Stimulated activated CD8-positive, alpha-beta memory T cell treated with anti-CD3 and anti-CD28 coated beads, Interleukin-4, amount 100 ng/mL, for 24 hours (primary cell): ENCODE results near the gene GRIK1.

Experiments
- DNase-seq: peaks from one replicate; pipeline ENCODE4 v3.0.0-alpha.2; 2020; ENCODE audit warnings: low read depth

Gene GRIK1

GRCh38 chr21:29671728-29672127 lies 268.1 kb downstream of the GRIK1 start:
- no peak for DNase-seq

DNA sequence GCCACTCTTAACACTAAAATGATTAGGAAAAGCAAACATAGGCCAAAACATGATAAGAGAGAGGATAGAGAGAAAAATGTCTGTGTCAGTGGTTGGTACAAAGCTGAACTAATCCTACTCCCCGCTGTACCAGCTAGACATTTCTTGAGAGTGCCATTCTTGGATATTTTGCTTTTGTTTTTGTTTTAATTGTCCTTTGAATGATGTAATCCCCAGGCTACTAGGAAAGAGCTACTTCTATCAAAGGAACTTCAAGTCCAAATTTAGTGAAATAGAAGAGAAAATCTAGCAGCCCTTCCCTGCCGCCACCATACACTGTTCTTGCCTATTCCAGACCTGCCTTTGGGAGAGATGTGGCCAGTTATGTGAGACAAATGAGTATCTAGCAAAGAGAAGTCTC lies 269.6 kb downstream of the GRIK1 start:
- DNase-seq: no peak

DNA sequence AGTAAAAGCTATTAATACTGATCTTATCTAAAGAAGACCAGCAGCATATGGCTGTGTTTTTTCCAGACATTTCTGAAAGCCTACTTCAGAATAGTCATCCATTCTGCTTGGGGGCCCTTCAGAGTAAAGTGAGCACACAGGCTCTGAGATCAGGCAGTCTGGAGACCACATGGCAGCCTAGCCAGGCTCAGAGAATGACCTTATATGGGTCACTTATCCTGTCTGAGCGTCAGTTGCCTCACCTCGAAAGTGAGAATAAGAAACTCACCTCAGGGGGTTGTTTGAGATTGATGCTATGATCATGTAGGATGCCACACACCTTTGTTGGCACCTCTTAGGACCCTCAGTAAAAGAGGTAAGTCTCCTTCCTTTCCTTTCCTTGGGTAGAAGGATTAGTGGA lies 270.4 kb downstream of the GRIK1 start:
- no peak for DNase-seq

DNA sequence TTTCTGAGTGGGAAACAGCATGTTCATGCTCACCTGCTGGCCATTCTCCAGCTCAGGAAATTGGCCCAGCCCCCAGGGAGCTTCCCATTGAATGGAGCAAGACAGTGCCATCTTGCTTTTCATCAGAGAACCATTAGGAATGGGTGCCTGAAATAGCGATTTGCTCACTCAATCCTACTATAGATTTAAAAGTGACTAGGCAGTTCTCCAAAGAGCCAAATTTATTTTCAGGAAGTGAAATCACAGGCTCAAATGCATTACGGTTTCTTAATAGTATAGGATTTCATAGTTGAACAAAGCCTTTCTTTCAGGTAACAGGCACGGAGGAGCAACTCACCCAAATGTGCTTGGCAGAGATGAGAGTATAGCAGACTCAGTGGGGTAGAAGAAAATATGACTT lies 272.1 kb downstream of the GRIK1 start:
- no peak for DNase-seq

DNA sequence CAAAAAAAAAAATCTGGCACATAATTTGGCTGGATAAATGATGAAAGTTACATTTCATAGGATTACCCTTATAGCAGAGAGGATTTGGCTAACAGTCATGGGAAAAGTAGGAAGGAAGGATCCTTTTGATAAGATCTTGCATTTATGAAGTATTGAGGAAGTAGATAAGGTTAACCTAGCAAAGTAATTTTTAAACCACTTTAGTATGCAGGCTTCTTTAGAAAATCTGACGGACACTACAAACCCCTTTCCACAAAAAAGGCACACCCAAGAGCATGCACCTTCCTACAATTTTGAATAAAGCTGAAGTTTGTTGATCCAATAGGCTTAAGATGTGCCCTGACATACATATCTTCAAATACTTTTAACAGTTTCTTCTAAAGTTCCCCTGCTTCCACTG lies 275.2 kb downstream of the GRIK1 start:
- no peak for DNase-seq

DNA sequence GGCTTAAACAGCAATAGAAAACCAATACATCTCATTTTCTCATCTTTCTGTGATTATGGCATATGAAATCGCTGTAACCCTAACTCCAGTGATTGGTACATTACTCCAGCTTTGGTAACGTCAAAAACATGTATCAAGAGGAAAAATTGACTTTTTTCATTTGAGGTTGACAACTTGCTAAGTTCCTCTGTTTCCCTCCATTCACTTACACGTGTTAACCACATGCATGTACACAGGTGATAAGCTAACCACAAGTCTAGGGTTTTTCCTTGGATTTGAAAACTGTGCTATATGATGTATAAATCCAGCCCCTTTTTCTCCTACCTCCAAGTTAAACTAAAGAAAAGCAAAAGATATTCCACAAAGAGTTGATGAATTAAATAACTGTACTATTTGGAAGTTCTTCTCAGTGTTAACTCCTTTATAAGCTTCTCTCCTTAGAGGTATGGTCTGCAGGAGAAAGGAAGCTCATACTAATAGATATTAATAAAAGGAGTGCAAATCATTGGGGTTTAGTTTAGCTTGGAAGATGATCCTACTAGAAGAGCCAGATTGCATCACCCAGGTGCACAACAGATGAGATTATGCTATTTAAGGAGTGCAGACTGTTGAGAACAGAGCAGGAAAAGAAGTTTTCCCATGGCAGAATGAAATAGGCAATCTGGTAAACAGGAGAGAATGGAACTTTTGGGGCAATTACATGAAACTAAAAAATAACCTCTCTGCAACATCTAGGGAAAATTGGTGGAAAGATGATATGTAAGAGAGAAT lies 277.9 kb downstream of the GRIK1 start:
- no peak for DNase-seq

GRCh38 chr21:29660047-29660720 lies 279.6 kb downstream of the GRIK1 start:
- no peak for DNase-seq

- no peak for DNase-seq
These were observed 280.9 kb downstream of the GRIK1 start for GRCh38 chr21:29658934-29659203.

- no peak for DNase-seq
These were observed 281.4 kb downstream of the GRIK1 start for GRCh38 chr21:29658177-29658933.

DNA sequence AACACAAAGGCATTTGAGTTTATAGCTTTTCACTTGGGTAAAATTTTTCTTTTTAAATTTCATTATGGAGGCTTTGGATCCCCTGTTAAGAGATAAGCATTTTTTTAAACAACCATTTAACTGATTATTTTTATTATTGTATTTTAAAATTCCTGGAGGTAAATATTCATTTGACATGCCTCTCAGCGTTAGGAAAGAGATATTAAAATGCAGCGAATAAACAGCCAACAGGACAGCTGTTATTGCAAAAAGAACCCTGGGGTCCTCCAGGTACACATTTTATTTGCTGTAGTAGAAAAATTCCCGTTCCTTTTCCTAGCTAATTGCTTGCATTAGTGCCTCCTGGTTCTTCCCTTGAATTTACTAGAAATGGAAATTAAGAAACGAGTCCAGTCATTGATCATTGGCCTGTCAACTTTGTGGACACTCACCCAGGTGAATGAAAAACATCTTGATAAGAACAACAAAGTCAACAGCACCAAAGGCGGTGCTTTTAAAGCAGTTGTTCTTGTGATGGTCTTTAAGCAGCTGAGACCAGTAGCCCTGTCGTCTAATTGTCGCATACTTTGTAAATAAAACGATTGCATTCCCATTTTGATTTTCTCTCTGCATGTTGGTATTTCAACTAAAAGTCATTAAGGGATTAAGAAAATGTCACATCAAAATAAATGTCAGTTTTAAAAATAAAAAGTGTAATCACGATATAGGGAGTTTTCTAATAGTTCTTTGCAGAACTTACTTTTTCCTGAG lies 282.4 kb downstream of the GRIK1 start:
- DNase-seq: no peak

DNA sequence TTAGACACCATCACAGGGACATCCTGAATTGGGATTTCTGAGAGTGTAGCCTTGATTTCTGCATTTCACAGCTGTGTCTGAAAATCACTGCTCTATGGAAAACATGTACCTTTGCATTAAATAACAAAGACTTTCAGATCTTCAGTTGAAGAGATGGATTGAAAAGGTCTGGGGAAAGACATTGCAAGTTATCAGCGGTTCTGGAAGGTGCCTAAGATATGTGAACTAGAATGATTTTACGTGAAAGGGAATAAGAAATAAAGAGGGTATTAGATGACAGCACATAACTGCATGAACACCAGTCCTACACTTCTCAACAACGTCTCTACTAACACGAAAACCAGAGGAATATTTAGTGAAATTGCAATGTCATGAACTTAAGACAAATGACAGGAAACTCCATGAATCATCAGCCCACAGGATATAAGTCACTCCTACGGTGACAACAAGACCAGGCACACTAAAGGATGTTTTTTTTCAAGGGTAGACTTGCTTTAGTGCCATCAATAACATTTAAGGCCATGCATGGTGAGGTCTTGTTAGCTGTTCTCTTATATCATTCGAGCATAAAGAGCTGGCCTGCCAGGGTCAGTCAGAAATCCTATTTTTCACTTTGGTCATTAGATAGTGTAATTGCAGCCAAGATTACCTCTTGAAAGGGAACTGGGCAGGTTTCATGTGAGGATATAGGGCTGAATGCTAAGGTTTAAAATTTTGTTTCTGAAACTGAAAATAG lies 283.1 kb downstream of the GRIK1 start:
- DNase-seq: no peak

GRCh38 chr21:29655577-29655976 lies 284.2 kb downstream of the GRIK1 start:
- no peak for DNase-seq

- DNase-seq: no peak
These were observed 284.9 kb downstream of the GRIK1 start for GRCh38 chr21:29654855-29655254.

GRCh38 chr21:29654203-29654602 lies 285.6 kb downstream of the GRIK1 start:
- DNase-seq: no peak

DNA sequence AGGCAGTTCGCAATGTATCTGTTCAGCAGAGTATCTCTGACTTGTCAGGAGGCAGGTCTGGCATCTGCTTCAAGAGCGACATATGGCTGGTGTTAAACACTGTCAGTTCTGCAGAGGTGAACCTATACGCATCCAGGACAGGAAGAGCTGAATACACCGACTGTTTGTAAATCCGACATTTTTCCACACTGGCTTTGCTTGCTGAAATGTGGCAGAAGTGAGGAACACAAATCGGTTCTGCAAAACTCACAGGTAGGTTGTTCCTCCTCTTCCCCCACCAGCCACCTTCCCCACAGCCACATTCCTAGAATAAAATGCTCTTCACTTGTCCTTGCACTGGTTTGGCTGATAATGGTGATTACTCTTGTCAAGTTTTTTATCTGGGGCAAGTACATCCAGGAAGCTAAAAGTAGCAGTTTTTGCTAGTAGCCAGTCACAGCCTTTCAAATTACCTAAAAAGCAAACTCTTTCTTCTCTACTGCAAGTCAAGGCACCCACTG lies 289.2 kb downstream of the GRIK1 start:
- DNase-seq: no peak

- no peak for DNase-seq
These were observed 290.4 kb downstream of the GRIK1 start for GRCh38 chr21:29649406-29649814.

DNA sequence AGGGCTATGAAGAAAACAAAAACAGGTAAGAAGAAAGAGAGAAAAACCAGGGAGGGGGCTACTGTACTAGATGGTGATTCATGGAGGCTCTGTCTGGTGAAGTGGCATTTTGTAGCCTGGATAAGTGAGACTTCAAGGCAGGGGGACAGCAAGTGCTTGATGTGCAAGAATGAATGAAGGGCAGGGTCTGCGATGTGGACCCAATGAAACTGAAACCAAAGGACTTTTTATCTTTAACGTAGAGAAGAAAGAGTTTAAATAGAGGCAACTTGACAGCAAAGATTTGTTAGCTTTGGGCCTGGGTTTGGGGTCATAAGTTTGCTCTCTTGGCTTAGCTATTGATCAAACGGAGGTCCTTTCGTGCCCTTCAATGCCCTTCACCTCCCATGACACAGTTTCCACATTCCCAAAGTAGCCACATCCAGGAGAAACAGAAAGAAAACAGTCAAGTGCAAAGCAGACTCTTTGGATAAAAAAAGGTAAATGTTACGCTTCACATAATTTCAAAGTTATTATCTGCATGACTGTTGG lies 291.0 kb downstream of the GRIK1 start:
- no peak for DNase-seq

- no peak for DNase-seq
These were observed 292.4 kb downstream of the GRIK1 start for GRCh38 chr21:29647353-29647781.

GRCh38 chr21:29645666-29646553 lies 293.9 kb downstream of the GRIK1 start:
- DNase-seq: no peak

DNA sequence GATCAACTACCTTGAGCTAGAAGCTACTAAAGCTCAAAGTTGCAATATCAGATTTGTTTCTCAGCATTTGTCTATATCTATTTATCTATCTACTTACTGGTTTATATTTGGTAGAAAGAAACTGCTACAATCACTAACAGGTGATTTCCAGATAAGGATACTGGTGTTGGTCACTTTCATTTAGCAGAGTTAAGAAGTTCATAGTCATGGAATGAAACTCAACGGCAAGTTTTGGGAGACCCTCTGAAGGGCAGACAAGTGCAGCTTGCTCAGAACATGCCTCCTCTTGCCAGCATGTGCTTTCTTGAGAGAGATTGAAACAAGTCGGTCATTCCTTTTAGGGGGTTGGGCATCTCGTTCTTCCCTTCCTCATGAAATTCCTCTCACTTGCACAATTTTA lies 296.5 kb downstream of the GRIK1 start:
- no peak for DNase-seq
